H1 (cell line): ENCODE data around the gene PDGFRA. TPM values are rescaled to one million over a fixed set of nuclear protein-coding genes. Genes with fewer than 3 reads are reported as not detected.

Experiments used
- CTCF ChIA-PET: fragments of 300-600 bp; sonication (Branson Sonifier 250); formaldehyde crosslinking; loops from one replicate; lab custom pipeline; 2021; ENCODE audit not compliant: partially characterized antibody; lab: Charles Lee
- POLR2A ChIA-PET: fragments of 300-600 bp; sonication (Branson Sonifier 250); formaldehyde crosslinking; loops from one replicate; lab custom pipeline; 2021; ENCODE audit warnings: inconsistent platforms; ENCODE audit not compliant: partially characterized antibody; lab: Charles Lee
- DNase-seq, 2 experiments: peaks; one replicate each; pipeline versions ENCODE4 v3.0.0 to v3.0.0-alpha.2; 2010 to 2022; ENCODE audit warnings: low spot score in 2 of 2, low read depth in 1 of 2, mixed read lengths in 1 of 2
- FAIRE-seq: peaks from 2 replicates; lab custom pipeline; 2011; peaks lifted over from hg19 to GRCh38; lab: Jason Lieb, UNC
- H2AFZ ChIP-seq: 2 replicates; pipeline ENCODE4 v1.8.1; 2012; ENCODE audit warnings: low read length, inconsistent platforms
- H2AK5ac ChIP-seq: 2 replicates; pipeline ENCODE4 v1.6.1; 2013; ENCODE audit warnings: low read depth, low read length
- H2BK120ac ChIP-seq: replicated peaks from 2 replicates; pipeline ENCODE3; 2013; ENCODE audit warnings: low read depth, low read length, inconsistent platforms
- H2BK12ac ChIP-seq: 2 replicates; pipeline ENCODE4 v1.6.1; 2013; ENCODE audit warnings: low read depth, low read length
- H2BK15ac ChIP-seq: 2 replicates; pipeline ENCODE4 v1.6.1; 2013; ENCODE audit warnings: low read length
- H2BK20ac ChIP-seq: 2 replicates; pipeline ENCODE4 v1.6.1; 2013; ENCODE audit warnings: low read length
- H2BK5ac ChIP-seq: 2 replicates; pipeline ENCODE4 v1.6.1; 2013; ENCODE audit warnings: low read depth, low read length
- H3K14ac ChIP-seq: 2 replicates; pipeline ENCODE4 v1.6.1; 2013; ENCODE audit warnings: inconsistent platforms; ENCODE audit not compliant: insufficient read length
- H3K18ac ChIP-seq: 2 replicates; pipeline ENCODE4 v1.6.1; 2013; ENCODE audit warnings: low read length; ENCODE audit errors: extremely low read depth
- H3K23ac ChIP-seq: 2 replicates; pipeline ENCODE4 v1.6.1; 2013; ENCODE audit warnings: inconsistent platforms; ENCODE audit not compliant: insufficient read length
- H3K23me2 ChIP-seq: 2 replicates; pipeline ENCODE4 v1.6.1; 2013; ENCODE audit warnings: low read depth, low read length
- H3K27ac ChIP-seq: 2 replicates; pipeline ENCODE4 v1.6.1; 2011; ENCODE audit warnings: low read depth, low read length, inconsistent platforms
- H3K27me3 ChIP-seq, 4 experiments: replicated peaks in 1 of 4; 1 replicate in 1 of 4; 2 replicates in 3 of 4; pipeline versions ENCODE4 v1.6.1 to v1.8.1; 2011 to 2013; ENCODE audit warnings: low read length in 3 of 4, mild to moderate bottlenecking in 3 of 4, inconsistent platforms in 2 of 4, mixed read lengths in 2 of 4, moderate library complexity in 1 of 4; ENCODE audit not compliant: control insufficient read depth in 3 of 4, insufficient read depth in 3 of 4; ENCODE audit errors: extremely low read depth in 1 of 4
- H3K36me3 ChIP-seq, 4 experiments: 2 replicates each; pipeline versions ENCODE4 v1.6.1 to v1.8.1; 2011 to 2013; ENCODE audit warnings: mild to moderate bottlenecking in 4 of 4, low read length in 3 of 4, moderate library complexity in 2 of 4, control low read depth in 1 of 4, inconsistent platforms in 1 of 4; ENCODE audit not compliant: insufficient read depth in 4 of 4, control insufficient read depth in 2 of 4
- H3K4ac ChIP-seq: replicated peaks from 2 replicates; pipeline ENCODE3; 2013; ENCODE audit warnings: low read length, low read depth, mixed read lengths, inconsistent platforms; ENCODE audit not compliant: insufficient read length
- H3K4me1 ChIP-seq, 4 experiments: replicated peaks in 1 of 4; 1 replicate in 1 of 4; 2 replicates in 3 of 4; pipeline versions ENCODE4 v1.6.1 to v1.8.1; 2011 to 2013; ENCODE audit warnings: low read length in 3 of 4, inconsistent platforms in 2 of 4, mixed read lengths in 1 of 4; ENCODE audit not compliant: insufficient read depth in 4 of 4, control insufficient read depth in 3 of 4
- H3K4me2 ChIP-seq, 2 experiments: 2 replicates each; pipeline versions ENCODE4 v1.6.1 to v1.8.1; 2011 to 2013; ENCODE audit warnings: low read depth in 2 of 2, low read length in 2 of 2, control low read depth in 1 of 2, inconsistent platforms in 1 of 2, mild to moderate bottlenecking in 1 of 2; ENCODE audit not compliant: insufficient read depth in 1 of 2
- H3K4me3 ChIP-seq, 4 experiments: fragments of 200-600, 300-600 bp in 1 of 4; sonication (generic), shearing (Covaris generic), sonication (Bioruptor Twin) in 1 of 4; 2 replicates each; pipeline versions ENCODE4 v1.5.1 to v1.8.1; 2011 to 2016; ENCODE audit warnings: low read length in 4 of 4, low read depth in 3 of 4, control low read depth in 2 of 4, inconsistent platforms in 2 of 4, mild to moderate bottlenecking in 2 of 4, mixed read lengths in 1 of 4, moderate library complexity in 1 of 4; ENCODE audit not compliant: insufficient read depth in 2 of 4; ENCODE audit errors: extremely low read depth in 1 of 4
- H3K56ac ChIP-seq: replicated peaks from 2 replicates; pipeline ENCODE3; 2013; ENCODE audit warnings: low read depth, mild to moderate bottlenecking, mixed read lengths, low read length, inconsistent platforms; ENCODE audit not compliant: insufficient read length
- H3K79me1 ChIP-seq: 2 replicates; pipeline ENCODE4 v1.6.1; 2013; ENCODE audit warnings: low read depth, low read length, control low read depth
- H3K79me2 ChIP-seq, 2 experiments: 2 replicates each; pipeline versions ENCODE4 v1.6.1 to v1.8.1; 2012 to 2013; ENCODE audit warnings: low read length in 2 of 2, mild to moderate bottlenecking in 2 of 2, inconsistent platforms in 1 of 2; ENCODE audit not compliant: insufficient read depth in 2 of 2, control insufficient read depth in 1 of 2
- H3K9ac ChIP-seq, 4 experiments: replicated peaks in 1 of 4; 1 replicate in 1 of 4; 2 replicates in 3 of 4; pipeline versions ENCODE4 v1.6.1 to v1.8.1; 2011 to 2013; ENCODE audit warnings: low read depth in 3 of 4, low read length in 3 of 4, control low read depth in 2 of 4, mild to moderate bottlenecking in 2 of 4, moderate library complexity in 2 of 4, inconsistent platforms in 1 of 4; ENCODE audit errors: extremely low read depth in 1 of 4
- H3K9me3 ChIP-seq, 2 experiments: 2 replicates each; pipeline versions ENCODE4 v1.6.1 to v1.8.1; 2012 to 2013; ENCODE audit warnings: mild to moderate bottlenecking in 2 of 2, moderate library complexity in 2 of 2, control low read depth in 1 of 2, inconsistent platforms in 1 of 2, low read depth in 1 of 2, low read length in 1 of 2, mixed read lengths in 1 of 2; ENCODE audit not compliant: insufficient read depth in 2 of 2
- H4K20me1 ChIP-seq, 2 experiments: replicated peaks in 1 of 2; 2 replicates each; pipeline versions ENCODE3 to v1.8.1; 2011 to 2013; ENCODE audit warnings: inconsistent platforms in 2 of 2, low read length in 2 of 2, mild to moderate bottlenecking in 1 of 2; ENCODE audit not compliant: insufficient read depth in 2 of 2, control insufficient read depth in 1 of 2
- H4K5ac ChIP-seq: 2 replicates; pipeline ENCODE4 v1.6.1; 2013; ENCODE audit warnings: low read length, low read depth, mixed read lengths, inconsistent platforms; ENCODE audit not compliant: insufficient read length
- H4K8ac ChIP-seq: 2 replicates; pipeline ENCODE4 v1.8.0; 2013; ENCODE audit warnings: mild to moderate bottlenecking, moderate library complexity, low read length, inconsistent platforms; ENCODE audit not compliant: insufficient read depth; ENCODE audit errors: extremely low read depth
- H4K91ac ChIP-seq: replicated peaks from 2 replicates; pipeline ENCODE3; 2013; ENCODE audit warnings: low read length, mixed read lengths, inconsistent platforms; ENCODE audit not compliant: insufficient read length
- BRCA1 ChIP-seq: IDR thresholded peaks from 2 replicates; pipeline ENCODE4 v1.6.1; 2012; ENCODE audit warnings: low read depth, low read length, improper control_type of control experiment
- CEBPB ChIP-seq: IDR thresholded peaks from 2 replicates; pipeline ENCODE4 v1.6.1; 2012; ENCODE audit warnings: low read depth, low read length
- CTBP2 ChIP-seq: IDR thresholded peaks from 2 replicates; pipeline ENCODE4 v1.7.0; 2011; ENCODE audit warnings: borderline replicate concordance, mild to moderate bottlenecking, moderate library complexity, mixed read lengths, low read length; ENCODE audit not compliant: insufficient read depth, insufficient read length
- HDAC6 ChIP-seq: IDR thresholded peaks from one replicate; pipeline ENCODE4 v1.7.1; 2012; ENCODE audit warnings: low read depth, mild to moderate bottlenecking, inconsistent platforms, low read length, moderate library complexity
- JUND ChIP-seq: IDR thresholded peaks from 2 replicates; pipeline ENCODE4 v1.6.1; 2011; ENCODE audit warnings: mild to moderate bottlenecking, improper control_type of control experiment, low read length
- MAFK ChIP-seq: IDR thresholded peaks from 2 replicates; pipeline ENCODE4 v1.6.1; 2012; ENCODE audit warnings: low read depth, mild to moderate bottlenecking, improper control_type of control experiment, low read length
- PHF8 ChIP-seq: fragments of 200-600 bp; sonication (generic); conservative IDR thresholded peaks from 2 replicates; pipeline ENCODE4 v1.7.1; 2012; ENCODE audit warnings: low read depth, mild to moderate bottlenecking, inconsistent platforms, low read length, moderate library complexity
- SIN3A ChIP-seq, 2 experiments: IDR thresholded peaks in 1 of 2; conservative IDR thresholded peaks in 1 of 2; 2 replicates each; pipeline ENCODE4 v1.6.1; 2011 to 2012; ENCODE audit warnings: low read length in 2 of 2, improper control_type of control experiment in 1 of 2, low read depth in 1 of 2, mild to moderate bottlenecking in 1 of 2
- SP4 ChIP-seq: IDR thresholded peaks from 2 replicates; pipeline ENCODE4 v1.6.1; 2012; ENCODE audit warnings: low read length, inconsistent platforms
- SRF ChIP-seq: IDR thresholded peaks from 2 replicates; pipeline ENCODE4 v1.6.1; 2011; ENCODE audit warnings: mild to moderate bottlenecking, low read depth, low read length, moderate library complexity
- TBP ChIP-seq: IDR thresholded peaks from 2 replicates; pipeline ENCODE4 v1.6.1; 2011; ENCODE audit warnings: low read depth, low read length, improper control_type of control experiment
- YY1 ChIP-seq: IDR thresholded peaks from 2 replicates; pipeline ENCODE4 v1.6.1; 2011; ENCODE audit warnings: low read depth, mild to moderate bottlenecking, low read length
- WGBS, 2 experiments: shearing (Covaris generic) in 1 of 2; methylation state at CpG; one replicate each; pipeline versions ENCODE4 v1.1.6 to v1.1.7; 2013 to 2015; ENCODE audit warnings: low lambda C conversion rate in 2 of 2, mixed read lengths in 2 of 2, inconsistent platforms in 1 of 2, low coverage in 1 of 2, missing lambda C conversion rate in 1 of 2; ENCODE audit not compliant: insufficient replicate concordance in 2 of 2, insufficient coverage in 1 of 2, insufficient read length in 1 of 2; ENCODE audit errors: extremely low coverage in 1 of 2, missing lambda C conversion rate in 1 of 2; 5-methylcytosine and 5-hydroxymethylcytosine counted together
- polyA plus RNA-seq, 7 experiments: library from polyadenylated mRNA; depleted of rRNA in 3 of 7; stranded (reverse) in 5 of 7; unstranded in 2 of 7; fragments of >200 nt in 5 of 7; fragments of 200-250 nt in 2 of 7; gene quantifications; 1 replicate in 5 of 7; 2 replicates in 1 of 7; 4 replicates in 1 of 7; pipeline versions ENCODE4 v1.2.1 to v1.2.3, GENCODE V29; 2011 to 2013; ENCODE audit warnings: missing spikeins in 2 of 7, mixed read lengths in 2 of 7
- total RNA-seq: library from RNA; stranded (reverse); fragmentation: NEBNext Ultra II Directional; extraction: Animal tissue kit (Norgen Biotek cat#: 25700); gene quantifications from 2 replicates; pipeline ENCODE4 v1.2.1, GENCODE V29; 2021

The PDGFRA gene
- total and polyA plus RNA-seq, 2 of the 8 experiments (the other 6 are each of a cell fraction or from before 2014, with no cell fraction given), result 1.4 to 3.4 TPM

DNA sequence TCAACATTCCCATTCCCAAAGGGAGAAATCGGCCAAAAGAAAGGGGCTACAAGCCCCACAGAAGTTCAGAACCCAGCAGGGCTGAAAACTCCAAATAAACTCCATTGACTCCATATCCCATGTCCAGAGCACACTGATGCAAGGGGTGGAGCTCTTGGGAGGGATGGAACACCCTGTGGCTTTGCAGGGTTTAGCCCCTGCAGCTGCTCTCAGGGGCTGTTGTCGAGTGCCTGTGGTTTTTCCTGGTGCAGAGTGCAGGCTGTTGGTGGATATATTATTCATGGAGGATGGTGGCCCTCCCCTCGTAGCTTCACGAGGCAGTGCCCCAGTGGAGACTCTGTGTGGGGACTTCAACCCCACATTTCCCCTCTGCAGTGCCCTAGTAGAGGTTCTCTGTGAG, 53.7 kb downstream of the PDGFRA start:
- Histone ChIP-seq H2BK12ac (no peak overlapping the region), H2BK5ac (no peak overlapping the region), H3K27me3 (no peaks in the 10 kb centered on the region), H4K91ac (no peak overlapping the region), H3K4ac (no peak overlapping the region), H3K9me3 (peaks cover 25 to 26% of the 10 kb centered on the region in 2 experiments), H3K9ac (no peak overlapping the region), H4K20me1 (no peaks in the 10 kb centered on the region), H4K8ac (no peak overlapping the region), H3K4me3 (no peak overlapping the region), H3K4me2 (no peak overlapping the region), H2BK15ac (no peak overlapping the region), H2BK20ac (no peak overlapping the region), H2AFZ (no peak overlapping the region), H3K36me3 (peaks cover 0 to 13% (median 0%) of the 10 kb centered on the region in 4 experiments; a peak in 3 of 8 replicates), H3K56ac (no peak overlapping the region), H2AK5ac (no peak overlapping the region), H3K18ac (no peak overlapping the region), H3K4me1 (peaks cover 1 to 8% (median 6%) of the 10 kb centered on the region in 4 experiments; a peak in 6 of 7 replicates), H3K79me1 (no peaks in the 10 kb centered on the region), H3K23me2 (no peaks in the 10 kb centered on the region), H3K79me2 (no peaks in the 10 kb centered on the region), H2BK120ac (no peak overlapping the region), H4K5ac (no peak overlapping the region), H3K14ac (no peak overlapping the region), H3K23ac (no peak overlapping the region), H3K27ac (no peak overlapping the region)
- WGBS, 2 experiments, result 89% methylated on average over 4 of the region's 4 CpGs; no CpG with 5 or more reads in 1 of the 2 experiments
- CTCF ChIA-PET, result no interaction called here
- DNase-seq (no peak), FAIRE-seq (no peak)
- no peak for TF ChIP-seq PHF8
- TF ChIP-seq BRCA1, result no peak
- no peak for TF ChIP-seq SP4
- no peak for TF ChIP-seq HDAC6
- TF ChIP-seq CTBP2, result no peak
- TF ChIP-seq SRF, result no peak
- no peak for TF ChIP-seq CEBPB
- TF ChIP-seq SIN3A (conservative IDR thresholded peaks at IDR 0.05 in 1 of 2, IDR thresholded peaks at IDR 0.05 in 1 of 2; ENCODE audit: low read depth in 1 of 2, low read length in 2 of 2), result no peak
- TF ChIP-seq MAFK, result no peak
- TF ChIP-seq YY1, result no peak
- no peak for TF ChIP-seq JUND
- no peak for TF ChIP-seq TBP
- POLR2A ChIA-PET, result no interaction called here
